Endothelial cell of umbilical vein (primary cell): ENCODE measurements around the gene VAC14. TPM values are rescaled to one million over a fixed set of nuclear protein-coding genes. Genes with fewer than 3 reads are reported as not detected.

Experiments used
- BruUV-seq: library from RNA; stranded (reverse); fragments of 400-500 nt; replicated peaks from 2 replicates; lab custom pipeline; 2021; lab: Mats Ljungman, UMichigan
- CTCF ChIA-PET: fragments of 300-600, 350-600 bp; sonication (Branson Sonifier 250); formaldehyde crosslinking; loops from one replicate; lab custom pipeline; 2021; ENCODE audit warnings: antibody characterized with exemption, inconsistent platforms; lab: Charles Lee
- POLR2A ChIA-PET: fragments of 300-600, 350-600 bp; sonication (Branson Sonifier 250); formaldehyde crosslinking; loops from one replicate; lab custom pipeline; 2021; ENCODE audit warnings: antibody characterized with exemption, inconsistent platforms; lab: Charles Lee
- DNase-seq: peaks from one replicate; pipeline ENCODE4 v3.0.0-alpha.2; 2011; ENCODE audit warnings: low read depth, low spot score
- FAIRE-seq: peaks from 2 replicates; lab custom pipeline; 2011; peaks lifted over from hg19 to GRCh38; lab: Jason Lieb, UNC
- H2AFZ ChIP-seq: 2 replicates; pipeline ENCODE4 v1.6.0; 2012; ENCODE audit warnings: low read depth, low read length, control low read depth, inconsistent platforms
- H3K27ac ChIP-seq: 2 replicates; pipeline ENCODE4 v1.5.1; 2011; ENCODE audit warnings: low read depth, mild to moderate bottlenecking, control low read depth, low read length, moderate library complexity; ENCODE audit not compliant: insufficient read depth
- H3K27me3 ChIP-seq, 2 experiments: 2 replicates each; pipeline versions ENCODE4 v1.6.0 to v1.6.1; 2011; ENCODE audit warnings: low read length in 2 of 2, mixed read lengths in 1 of 2; ENCODE audit not compliant: control insufficient read depth in 2 of 2, insufficient read depth in 2 of 2
- H3K36me3 ChIP-seq, 2 experiments: 2 replicates in 1 of 2; 3 replicates in 1 of 2; pipeline ENCODE4 v1.5.1; 2011; ENCODE audit warnings: low read length in 2 of 2, mild to moderate bottlenecking in 1 of 2, moderate library complexity in 1 of 2; ENCODE audit not compliant: control insufficient read depth in 2 of 2, insufficient read depth in 2 of 2; ENCODE audit errors: extremely low read depth in 1 of 2
- H3K4me1 ChIP-seq: 3 replicates; pipeline ENCODE4 v1.5.1; 2011; ENCODE audit warnings: mild to moderate bottlenecking, low read length; ENCODE audit not compliant: control insufficient read depth, insufficient read depth; ENCODE audit errors: extremely low read depth
- H3K4me2 ChIP-seq: 2 replicates; pipeline ENCODE4 v1.6.1; 2011; ENCODE audit warnings: low read length, control low read depth, mixed read lengths; ENCODE audit not compliant: insufficient read depth
- H3K4me3 ChIP-seq, 3 experiments: fragments of 200-600 bp in 1 of 3; sonication (generic), shearing (Covaris generic) in 1 of 3; replicated peaks in 1 of 3; 2 replicates each; pipeline ENCODE4 v1.5.1; 2011 to 2016; ENCODE audit warnings: control low read depth in 3 of 3, low read length in 3 of 3, mild to moderate bottlenecking in 2 of 3, inconsistent platforms in 1 of 3, low read depth in 1 of 3, moderate library complexity in 1 of 3; ENCODE audit not compliant: insufficient read depth in 1 of 3
- H3K79me2 ChIP-seq: 2 replicates; pipeline ENCODE4 v1.6.0; 2012; ENCODE audit warnings: low read length, inconsistent platforms; ENCODE audit not compliant: control insufficient read depth, insufficient read depth
- H3K9ac ChIP-seq: replicated peaks from 2 replicates; pipeline ENCODE3; 2011; ENCODE audit warnings: low read length, control low read depth; ENCODE audit not compliant: insufficient read depth; ENCODE audit errors: extremely low read depth
- H3K9me1 ChIP-seq: replicated peaks from 3 replicates; pipeline ENCODE4 v1.6.0; 2011; ENCODE audit warnings: mild to moderate bottlenecking, low read length; ENCODE audit not compliant: control insufficient read depth, insufficient read depth; ENCODE audit errors: extremely low read depth
- H3K9me3 ChIP-seq: replicated peaks from 2 replicates; pipeline ENCODE4 v1.5.1; 2012; ENCODE audit warnings: low read length, inconsistent platforms; ENCODE audit not compliant: control insufficient read depth, insufficient read depth
- H4K20me1 ChIP-seq: replicated peaks from 2 replicates; pipeline ENCODE3; 2011; ENCODE audit warnings: mild to moderate bottlenecking, low read length; ENCODE audit not compliant: control insufficient read depth, insufficient read depth; ENCODE audit errors: extremely low read depth
- CTCF ChIP-seq, 2 donors: IDR thresholded peaks; 1 replicate in 1 of 2; 2 replicates in 1 of 2; pipeline ENCODE4 v1.5.1; 2011; ENCODE audit warnings: low read length in 2 of 2, mild to moderate bottlenecking in 2 of 2, moderate library complexity in 2 of 2, control low read depth in 1 of 2, inconsistent platforms in 1 of 2, low read depth in 1 of 2; ENCODE audit not compliant: insufficient read depth in 1 of 2; ENCODE audit errors: extremely low read depth in 1 of 2
- EZH2 ChIP-seq: IDR thresholded peaks from 2 replicates; pipeline ENCODE4 v1.6.1; 2012; ENCODE audit warnings: borderline replicate concordance, low read depth, mild to moderate bottlenecking, moderate library complexity, low read length, inconsistent platforms; ENCODE audit not compliant: severe bottlenecking
- FOS ChIP-seq: IDR thresholded peaks from 2 replicates; pipeline ENCODE4 v1.6.1; 2011; ENCODE audit warnings: mild to moderate bottlenecking, low read length, moderate library complexity, borderline replicate concordance; ENCODE audit not compliant: insufficient read depth
- GATA2 ChIP-seq: IDR thresholded peaks from 2 replicates; pipeline ENCODE4 v1.7.0; 2011; ENCODE audit warnings: low read depth, mild to moderate bottlenecking, moderate library complexity, mixed read lengths, low read length; ENCODE audit not compliant: insufficient read length, insufficient read depth
- JUN ChIP-seq: IDR thresholded peaks from 2 replicates; pipeline ENCODE4 v1.6.1; 2011; ENCODE audit warnings: borderline replicate concordance, low read depth; ENCODE audit not compliant: insufficient read length, insufficient read depth
- MAX ChIP-seq: IDR thresholded peaks from 2 replicates; pipeline ENCODE4 v1.6.1; 2011; ENCODE audit not compliant: insufficient read depth, insufficient read length
- MYC ChIP-seq: IDR thresholded peaks from one replicate; pipeline ENCODE4 v1.6.1; 2011; ENCODE audit warnings: mild to moderate bottlenecking, low read depth, low read length
- POLR2AphosphoS5 ChIP-seq: IDR thresholded peaks from 2 replicates; pipeline ENCODE4 v1.6.1; 2012; ENCODE audit warnings: low read depth, mild to moderate bottlenecking, control low read depth, low read length, moderate library complexity; ENCODE audit not compliant: insufficient read depth
- dilution Hi-C: fragments of 300-500 bp; cut with MboI; formaldehyde crosslinking; loops from one replicate; pipeline ENCODE4 v1.15.0; 2019; ENCODE audit warnings: low sequenced_read_pairs; ENCODE audit not compliant: extremely low pct_ligation_motif_present
- intact Hi-C: fragments of 100-400 bp; cut with micrococcal nuclease; formaldehyde crosslinking; loops from one replicate; pipeline ENCODE4 v1.10.0; 2022
- polyA plus RNA-seq, 4 experiments: library from polyadenylated mRNA; depleted of rRNA in 3 of 4; stranded (reverse) in 3 of 4; unstranded in 1 of 4; fragments of >200 nt; gene quantifications; 2 replicates each; pipeline versions ENCODE4 v1.2.1 to v1.2.3, GENCODE V29; 2011 to 2012; ENCODE audit warnings: missing spikeins in 1 of 4
- total RNA-seq: library from RNA; stranded (reverse); gene quantifications from 2 replicates; pipeline ENCODE4 v1.2.3, GENCODE V29; 2021

The VAC14 gene
- total and polyA plus RNA-seq, 2 donors (not counting 3 experiments of a cell fraction or from before 2014, with no cell fraction given): 37.6 to 57.9 TPM

GRCh38 chr16:70777496-70777895 lies 23.5 kb downstream of the VAC14 start:
- no peak overlapping the region for H3K27ac ChIP-seq

More at GRCh38 chr16:70777496-70777895, 23.5 kb downstream of the VAC14 start:
- TF ChIP-seq MAX: no peak
- no peak for TF ChIP-seq CTCF (IDR thresholded peaks at IDR 0.05; ENCODE audit: extremely low read depth in 1 of 2, insufficient read depth in 1 of 2, low read depth in 1 of 2, low read length in 2 of 2)
- no peak for TF ChIP-seq FOS
- TF ChIP-seq GATA2: no peak
- TF ChIP-seq MYC: no peak
- no peak for TF ChIP-seq JUN
- no peak for TF ChIP-seq POLR2AphosphoS5
- TF ChIP-seq EZH2: no peak
- Histone ChIP-seq H3K4me2 (no peak overlapping the region), H3K79me2 (no peaks in the 10 kb centered on the region), H3K9me1 (no peaks in the 10 kb centered on the region), H2AFZ (no peak overlapping the region), H3K4me1 (no peaks in the 10 kb centered on the region), H3K9me3 (no peaks in the 10 kb centered on the region), H3K36me3 (peaks cover 5 to 34% of the 10 kb centered on the region in 2 experiments), H3K4me3 (no peak overlapping the region), H3K9ac (no peak overlapping the region), H3K27me3 (no peaks in the 10 kb centered on the region), H4K20me1 (no peaks in the 10 kb centered on the region)
- dilution Hi-C loops: no loop called here
- ChIA-PET POLR2A (no interaction called here), CTCF (interaction anchor here (1.2 kb wide), 1 partner anchor 16 kb away, joined by 3 read pairs; no protein-coding TSS in a partner anchor)
- FAIRE-seq: no peak
- DNase-seq: no peak
- intact Hi-C loops: loop anchor here (10.0 kb wide), 1 partner anchor 203 kb away; no protein-coding TSS in a partner anchor
- BruUV-seq: no TSS peak
